Peyer's patch (tissue), 4 donors: ENCODE results near the gene FRMD7.

Source experiments
- POLR2A ChIP-seq, 2 donors: fragments of 450-650 bp; IDR thresholded peaks; one replicate each; pipeline ENCODE4 v1.5.1; 2017; ENCODE audit warnings: antibody characterized with exemption in 2 of 2, mild to moderate bottlenecking in 2 of 2, moderate library complexity in 2 of 2
- TF ChIP-seq, protein P1 (sequence below), 6 experiments: fragments of 450-650 bp in 4 of 6; fragments of 200-600 bp in 2 of 6; sonication (generic) in 1 of 6; IDR thresholded peaks; one replicate each; pipeline ENCODE4 v1.5.1; 2017 to 2019; ENCODE audit warnings: antibody characterized with exemption in 6 of 6, mild to moderate bottlenecking in 3 of 6, moderate library complexity in 1 of 6

GRCh38 chrX:132034648-132035047, 93.2 kb downstream of the FRMD7 start:
- no peak for TF ChIP-seq POLR2A (IDR thresholded peaks at IDR 0.05)
- TF ChIP-seq, protein P1, sequence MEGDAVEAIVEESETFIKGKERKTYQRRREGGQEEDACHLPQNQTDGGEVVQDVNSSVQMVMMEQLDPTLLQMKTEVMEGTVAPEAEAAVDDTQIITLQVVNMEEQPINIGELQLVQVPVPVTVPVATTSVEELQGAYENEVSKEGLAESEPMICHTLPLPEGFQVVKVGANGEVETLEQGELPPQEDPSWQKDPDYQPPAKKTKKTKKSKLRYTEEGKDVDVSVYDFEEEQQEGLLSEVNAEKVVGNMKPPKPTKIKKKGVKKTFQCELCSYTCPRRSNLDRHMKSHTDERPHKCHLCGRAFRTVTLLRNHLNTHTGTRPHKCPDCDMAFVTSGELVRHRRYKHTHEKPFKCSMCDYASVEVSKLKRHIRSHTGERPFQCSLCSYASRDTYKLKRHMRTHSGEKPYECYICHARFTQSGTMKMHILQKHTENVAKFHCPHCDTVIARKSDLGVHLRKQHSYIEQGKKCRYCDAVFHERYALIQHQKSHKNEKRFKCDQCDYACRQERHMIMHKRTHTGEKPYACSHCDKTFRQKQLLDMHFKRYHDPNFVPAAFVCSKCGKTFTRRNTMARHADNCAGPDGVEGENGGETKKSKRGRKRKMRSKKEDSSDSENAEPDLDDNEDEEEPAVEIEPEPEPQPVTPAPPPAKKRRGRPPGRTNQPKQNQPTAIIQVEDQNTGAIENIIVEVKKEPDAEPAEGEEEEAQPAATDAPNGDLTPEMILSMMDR (IDR thresholded peaks at IDR 0.05), result no peak
